Omental fat pad (tissue), 4 donors: ENCODE measurements around the gene ROBO2. TPM values are rescaled to one million over a fixed set of nuclear protein-coding genes. Genes with fewer than 3 reads are reported as not detected.

Source experiments
- ATAC-seq: fragments of 150-250 bp; one replicate; pipeline ENCODE4 v1.9.1; 2016; ENCODE audit warnings: mild to moderate bottlenecking, moderate library complexity; ENCODE audit not compliant: low FRiP score
- DNase-seq: peaks from one replicate; pipeline ENCODE4 v3.0.0-alpha.2; 2019; ENCODE audit warnings: low spot score
- CTCF ChIP-seq, 3 donors: fragments of 450-650 bp; IDR thresholded peaks; one replicate each; pipeline ENCODE4 v1.5.1; 2016 to 2017; ENCODE audit warnings: antibody characterized with exemption in 3 of 3, mild to moderate bottlenecking in 3 of 3, moderate library complexity in 2 of 3
- total RNA-seq, 4 donors: library from RNA; depleted of rRNA; stranded (reverse); fragments of >200 nt; gene quantifications; one replicate each; pipeline ENCODE4 v1.1.0, GENCODE V29; 2016

The ROBO2 gene
- total RNA-seq, 4 donors from 2014 or later = 0.12 to 1.3 (median 1.1) TPM

- ATAC-seq (no peak), DNase-seq (no peak)
- no peak for TF ChIP-seq CTCF (IDR thresholded peaks at IDR 0.05)
Observed at GRCh38 chr3:77539014-77539413, 499.1 kb downstream of the ROBO2 start.

- no peak for ATAC-seq
- TF ChIP-seq CTCF (IDR thresholded peaks at IDR 0.05) = no peak
- no peak for DNase-seq
Observed at GRCh38 chr3:77539677-77540076, 499.8 kb downstream of the ROBO2 start.

- DNase-seq (no peak), ATAC-seq (no peak)
- no peak for TF ChIP-seq CTCF (IDR thresholded peaks at IDR 0.05)
Observed at GRCh38 chr3:77541203-77541922, 501.5 kb downstream of the ROBO2 start.

DNA sequence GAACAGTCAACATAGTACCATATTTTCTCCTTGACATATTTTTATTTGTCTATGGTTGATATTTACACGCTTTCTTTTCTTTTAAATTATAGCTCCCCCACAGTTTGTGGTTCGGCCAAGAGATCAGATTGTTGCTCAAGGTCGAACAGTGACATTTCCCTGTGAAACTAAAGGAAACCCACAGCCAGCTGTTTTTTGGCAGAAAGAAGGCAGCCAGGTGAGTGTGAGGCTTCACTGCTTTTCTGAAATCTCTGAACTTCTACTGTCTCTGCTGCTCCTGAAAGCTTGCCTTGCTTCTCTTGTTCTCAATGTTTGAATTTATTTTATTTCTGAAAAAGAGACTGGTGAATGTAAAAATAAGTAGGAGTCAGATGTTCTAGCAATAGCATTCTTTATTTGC, 506.3 kb downstream of the ROBO2 start:
- ATAC-seq (no peak), DNase-seq (no peak)
- TF ChIP-seq CTCF (IDR thresholded peaks at IDR 0.05) = no peak

- DNase-seq (no peak), ATAC-seq (no peak)
- no peak for TF ChIP-seq CTCF (IDR thresholded peaks at IDR 0.05)
Observed at GRCh38 chr3:77549034-77549433, 509.1 kb downstream of the ROBO2 start.

GRCh38 chr3:77553240-77553639, 513.3 kb downstream of the ROBO2 start:
- ATAC-seq (no peak), DNase-seq (no peak)
- TF ChIP-seq CTCF (IDR thresholded peaks at IDR 0.05) = no peak

GRCh38 chr3:77562089-77562488, 522.2 kb downstream of the ROBO2 start:
- TF ChIP-seq CTCF (IDR thresholded peaks at IDR 0.05) = no peak
- DNase-seq (no peak), ATAC-seq (no peak)
